B cell (primary cell): ENCODE measurements around the gene PCDHGC4. TPM values are rescaled to one million over a fixed set of nuclear protein-coding genes. Genes with fewer than 3 reads are reported as not detected.

ENCODE experiments used
- ATAC-seq: fragments of 200-7000 bp; cut with Tn5 transposase; one replicate; pipeline ENCODE4 v1.10.0; 2021; ENCODE audit warnings: low read depth, mild to moderate bottlenecking, moderate number of reproducible peaks, moderate library complexity
- CTCF ChIA-PET: fragments of 350-600 bp; sonication (Branson Sonifier 250); formaldehyde crosslinking; loops from one replicate; lab custom pipeline; 2021; ENCODE audit warnings: antibody characterized with exemption, inconsistent platforms; lab: Charles Lee
- POLR2A ChIA-PET: fragments of 350-600 bp; sonication (Branson Sonifier 250); formaldehyde crosslinking; loops from one replicate; lab custom pipeline; 2021; ENCODE audit warnings: antibody characterized with exemption; lab: Charles Lee
- DNase-seq: peaks from one replicate; pipeline ENCODE4 v3.0.0; 2013
- H2AFZ ChIP-seq: 2 replicates; pipeline ENCODE4 v1.6.1; 2012; ENCODE audit warnings: mild to moderate bottlenecking, low read depth, low read length; ENCODE audit not compliant: insufficient read depth, poor library complexity, severe bottlenecking
- H3K27ac ChIP-seq, 2 donors: 1 replicate in 1 of 2; 2 replicates in 1 of 2; pipeline ENCODE4 v1.5.1; 2012 to 2013; ENCODE audit warnings: low read length in 2 of 2, mild to moderate bottlenecking in 2 of 2, moderate library complexity in 1 of 2
- H3K27me3 ChIP-seq, 4 experiments: fragments of 200-600 bp in 1 of 4; sonication (generic) in 1 of 4; replicated peaks in 1 of 4; 1 replicate in 2 of 4; 2 replicates in 2 of 4; pipeline versions ENCODE4 v1.6.1 to v1.7.0; 2013 to 2016; ENCODE audit warnings: low read length in 3 of 4, mild to moderate bottlenecking in 2 of 4, mixed read lengths in 1 of 4, moderate library complexity in 1 of 4; ENCODE audit not compliant: insufficient read depth in 4 of 4, control insufficient read depth in 3 of 4; ENCODE audit errors: control extremely low read depth in 1 of 4
- H3K36me3 ChIP-seq, 2 experiments: replicated peaks in 1 of 2; 1 replicate in 1 of 2; 2 replicates in 1 of 2; pipeline versions ENCODE4 v1.6.1 to v1.7.1; 2013; ENCODE audit warnings: low read length in 1 of 2; ENCODE audit not compliant: insufficient read depth in 2 of 2, control insufficient read depth in 1 of 2; ENCODE audit errors: control extremely low read depth in 1 of 2, extremely low read depth in 1 of 2
- H3K4me1 ChIP-seq, 2 donors: fragments of 200-600 bp in 1 of 2; sonication (generic) in 1 of 2; 1 replicate in 1 of 2; 2 replicates in 1 of 2; pipeline versions ENCODE4 v1.5.1 to v1.6.1; 2013 to 2017; ENCODE audit warnings: low read length in 2 of 2; ENCODE audit not compliant: control insufficient read depth in 2 of 2, insufficient read depth in 2 of 2
- H3K4me2 ChIP-seq: replicated peaks from 2 replicates; pipeline ENCODE3; 2012; ENCODE audit warnings: mild to moderate bottlenecking, low read depth, low read length; ENCODE audit not compliant: poor library complexity, severe bottlenecking
- H3K4me3 ChIP-seq, 5 experiments: fragments of 200-600 bp in 1 of 5; sonication (generic) in 1 of 5; 1 replicate in 3 of 5; 2 replicates in 2 of 5; pipeline versions ENCODE4 v1.5.1 to v1.7.0; 2011 to 2016; ENCODE audit warnings: low read length in 4 of 5, mild to moderate bottlenecking in 4 of 5, low read depth in 2 of 5, control low read depth in 1 of 5, moderate library complexity in 1 of 5; ENCODE audit not compliant: insufficient read depth in 1 of 5; ENCODE audit errors: control extremely low read depth in 1 of 5, extremely low read depth in 1 of 5
- H3K79me2 ChIP-seq: fragments of 200-600 bp; sonication (generic); one replicate; pipeline ENCODE4 v1.6.0; 2016; ENCODE audit warnings: low read length; ENCODE audit not compliant: control insufficient read depth, insufficient read depth
- H3K9ac ChIP-seq: fragments of 200-600 bp; sonication (generic); 2 replicates; pipeline ENCODE4 v1.6.1; 2017; ENCODE audit warnings: mild to moderate bottlenecking, low read length, moderate library complexity
- H3K9me3 ChIP-seq, 3 donors: one replicate each; pipeline versions ENCODE4 v1.6.1 to v1.7.1; 2013; ENCODE audit warnings: low read length in 2 of 3; ENCODE audit not compliant: control insufficient read depth in 2 of 3, insufficient read depth in 1 of 3; ENCODE audit errors: control extremely low read depth in 1 of 3
- H4K20me1 ChIP-seq: 2 replicates; pipeline ENCODE4 v1.6.0; 2012; ENCODE audit warnings: mild to moderate bottlenecking, low read length; ENCODE audit not compliant: insufficient read depth, control insufficient read depth, poor library complexity, severe bottlenecking
- H3K27ac Mint-ChIP-seq: one replicate; pipeline ENCODE4 v1.8.0; 2021; ENCODE audit warnings: mixed read lengths
- H3K27me3 Mint-ChIP-seq: one replicate; pipeline ENCODE4 v1.8.0; 2021; ENCODE audit warnings: mixed read lengths
- H3K4me1 Mint-ChIP-seq: one replicate; pipeline ENCODE4 v1.8.0; 2021; ENCODE audit warnings: mixed read lengths
- H3K4me3 Mint-ChIP-seq: one replicate; pipeline ENCODE4 v1.8.0; 2021; ENCODE audit warnings: mixed read lengths
- H3K9me3 Mint-ChIP-seq: one replicate; pipeline ENCODE4 v1.8.0; 2022; ENCODE audit warnings: mixed read lengths; ENCODE audit not compliant: insufficient read depth
- EZH2 ChIP-seq: IDR thresholded peaks from 2 replicates; pipeline ENCODE4 v1.6.1; 2012; ENCODE audit warnings: borderline replicate concordance, low read depth, mild to moderate bottlenecking, moderate library complexity, low read length; ENCODE audit not compliant: insufficient read depth, poor library complexity, severe bottlenecking
- WGBS: methylation state at CpG from one replicate; pipeline ENCODE4 v1.1.5; 2013; ENCODE audit warnings: missing lambda C conversion rate; ENCODE audit not compliant: insufficient coverage; 5-methylcytosine and 5-hydroxymethylcytosine counted together
- intact Hi-C: fragments of 100-400 bp; cut with micrococcal nuclease; formaldehyde crosslinking; loops from one replicate; pipeline ENCODE4 v1.10.0; 2022
- polyA plus RNA-seq: library from polyadenylated mRNA; depleted of rRNA; stranded (reverse); fragments of >200 nt; gene quantifications from 2 replicates; pipeline ENCODE4 v1.2.3, GENCODE V29; 2012
- total RNA-seq, 2 donors: library from RNA; stranded (reverse); fragments of 120-200 nt in 1 of 2; gene quantifications; 1 replicate in 1 of 2; 2 replicates in 1 of 2; pipeline versions ENCODE4 v1.2.3 to v1.2.4, GENCODE V29; 2013 to 2022
- TF ChIP-seq, protein P1 (sequence below): fragments of 200-600 bp; IDR thresholded peaks from one replicate; pipeline ENCODE4 v1.8.0; 2022; ENCODE audit warnings: antibody characterized with exemption, mild to moderate bottlenecking

The PCDHGC4 gene
- total and polyA plus RNA-seq, 2 donors (not counting 1 experiment from before 2014, with no cell fraction given) = 0.09 to 0.42 TPM

GRCh38 chr5:141504216-141504615 lies 19.4 kb downstream of the PCDHGC4 start:
- no peaks in the 10 kb centered on the region for H3K27me3 Mint-ChIP-seq
- ChIA-PET POLR2A (no interaction called here), CTCF (no interaction called here)
- no peak overlapping the region for H3K4me2 ChIP-seq
- H3K9me3 Mint-ChIP-seq = no peaks in the 10 kb centered on the region
- WGBS = 89% methylated on average over 3 of the region's 4 CpGs
- no peaks in the 10 kb centered on the region for H3K79me2 ChIP-seq
- H3K27ac ChIP-seq = no peak overlapping the region
- no peaks in the 10 kb centered on the region for H4K20me1 ChIP-seq
- DNase-seq (no peak), ATAC-seq (no peak)
- no peaks in the 10 kb centered on the region for H3K27me3 ChIP-seq
- H3K27ac Mint-ChIP-seq = no peak overlapping the region
- no peaks in the 10 kb centered on the region for H3K9me3 ChIP-seq
- intact Hi-C loops = no loop called here
- H3K9ac ChIP-seq = no peak overlapping the region
- peaks cover 32% of the 10 kb centered on the region for H3K4me1 Mint-ChIP-seq
- no peak overlapping the region for H3K4me3 Mint-ChIP-seq
- peaks cover 17 to 27% of the 10 kb centered on the region in 2 donors for H3K4me1 ChIP-seq
- no peaks in the 10 kb centered on the region for H3K36me3 ChIP-seq
- H3K4me3 ChIP-seq = no peak overlapping the region
- no peak overlapping the region for H2AFZ ChIP-seq
- no peak for TF ChIP-seq EZH2
- TF ChIP-seq, protein P1, sequence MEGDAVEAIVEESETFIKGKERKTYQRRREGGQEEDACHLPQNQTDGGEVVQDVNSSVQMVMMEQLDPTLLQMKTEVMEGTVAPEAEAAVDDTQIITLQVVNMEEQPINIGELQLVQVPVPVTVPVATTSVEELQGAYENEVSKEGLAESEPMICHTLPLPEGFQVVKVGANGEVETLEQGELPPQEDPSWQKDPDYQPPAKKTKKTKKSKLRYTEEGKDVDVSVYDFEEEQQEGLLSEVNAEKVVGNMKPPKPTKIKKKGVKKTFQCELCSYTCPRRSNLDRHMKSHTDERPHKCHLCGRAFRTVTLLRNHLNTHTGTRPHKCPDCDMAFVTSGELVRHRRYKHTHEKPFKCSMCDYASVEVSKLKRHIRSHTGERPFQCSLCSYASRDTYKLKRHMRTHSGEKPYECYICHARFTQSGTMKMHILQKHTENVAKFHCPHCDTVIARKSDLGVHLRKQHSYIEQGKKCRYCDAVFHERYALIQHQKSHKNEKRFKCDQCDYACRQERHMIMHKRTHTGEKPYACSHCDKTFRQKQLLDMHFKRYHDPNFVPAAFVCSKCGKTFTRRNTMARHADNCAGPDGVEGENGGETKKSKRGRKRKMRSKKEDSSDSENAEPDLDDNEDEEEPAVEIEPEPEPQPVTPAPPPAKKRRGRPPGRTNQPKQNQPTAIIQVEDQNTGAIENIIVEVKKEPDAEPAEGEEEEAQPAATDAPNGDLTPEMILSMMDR = no peak

DNA sequence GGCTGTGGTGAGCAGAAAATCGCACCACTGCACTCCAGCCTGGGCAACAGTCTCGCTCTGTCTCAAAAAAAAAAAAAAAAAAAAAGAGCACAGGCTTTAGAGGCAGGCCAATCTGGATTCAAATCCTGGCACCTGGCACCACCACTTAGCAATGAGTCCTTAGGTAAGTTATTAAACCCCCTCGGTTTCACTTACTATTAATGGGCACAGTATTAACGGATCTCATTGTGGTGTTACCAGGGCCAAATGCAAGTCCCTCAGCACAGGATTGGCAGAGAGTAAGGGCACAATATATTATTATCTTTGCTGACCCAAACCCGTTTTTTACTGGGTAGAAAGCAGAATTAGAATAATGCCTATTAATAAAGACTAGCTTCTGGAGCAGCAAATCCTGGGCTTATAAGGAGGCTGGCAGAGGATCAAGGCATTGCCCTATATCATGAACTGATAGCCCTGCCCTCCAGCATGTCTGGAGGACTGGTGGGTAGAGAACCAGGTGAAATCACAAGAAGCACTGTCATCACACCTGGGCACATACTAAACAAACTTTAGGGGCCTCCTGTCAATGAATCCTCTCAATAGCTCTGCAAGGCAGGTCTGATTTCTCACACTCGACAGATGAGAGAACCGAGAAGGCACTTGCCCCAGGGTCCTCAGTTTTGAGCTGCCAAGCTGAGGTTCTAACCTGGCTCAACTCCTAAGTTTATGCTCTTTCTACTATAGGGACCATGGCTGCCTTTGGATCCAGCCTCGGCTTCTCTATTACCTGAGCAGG lies 21.7 kb downstream of the PCDHGC4 start:
- H3K27me3 Mint-ChIP-seq = no peaks in the 10 kb centered on the region
- Histone ChIP-seq H3K9ac (no peak overlapping the region), H3K4me2 (no peak overlapping the region), H3K9me3 (peaks cover 0 to 6% (median 0%) of the 10 kb centered on the region in 3 donors), H3K4me3 (no peak overlapping the region), H2AFZ (no peak overlapping the region), H3K36me3 (no peaks in the 10 kb centered on the region), H4K20me1 (no peaks in the 10 kb centered on the region), H3K27me3 (no peaks in the 10 kb centered on the region), H3K79me2 (no peaks in the 10 kb centered on the region), H3K27ac (no peak overlapping the region), H3K4me1 (peaks cover 30 to 51% of the 10 kb centered on the region in 2 donors)
- TF ChIP-seq, protein P1 = no peak
- TF ChIP-seq EZH2 = no peak
- DNase-seq (no peak), ATAC-seq (no peak)
- intact Hi-C loops = no loop called here
- H3K4me1 Mint-ChIP-seq = peaks cover 55% of the 10 kb centered on the region
- CTCF ChIA-PET = interaction anchor here (1.0 to 12.8 kb wide), 6 partner anchors 17 to 93 kb away, joined by 3 to 176 read pairs (median 4); partner anchors contain the start of genes PCDHGA10, PCDHGA11, PCDHGC3 and PCDHGC5
- 91% methylated on average over 5 of the region's 8 CpGs for WGBS
- peak overlapping the region; percentile 73 for H3K27ac Mint-ChIP-seq
- H3K4me3 Mint-ChIP-seq = peak overlapping the region; percentile 59
- POLR2A ChIA-PET = interaction anchor here (0.6 to 1.4 kb wide), 3 partner anchors 14 to 101 kb away, joined by 4 to 9 read pairs (median 6); no protein-coding TSS in a partner anchor
- H3K9me3 Mint-ChIP-seq = peaks cover 3% of the 10 kb centered on the region
